GM10266 (cell line): Measurements from ENCODE around the gene KIFC1.
A peak's percentile ranks its signal among the peaks of the same experiment; 100 is the strongest.

Source experiments
- DNase-seq: peaks from one replicate; pipeline ENCODE4 v3.0.0; 2012; ENCODE audit errors: extremely low spot score
- TF ChIP-seq, protein P1 (sequence below): IDR thresholded peaks from 2 replicates; pipeline ENCODE4 v1.5.1; 2012; ENCODE audit warnings: mild to moderate bottlenecking, low read depth; ENCODE audit not compliant: control insufficient read depth, insufficient read depth; ENCODE audit errors: missing control alignments

KIFC1 gene

GRCh38 chr6:33412140-33413009 lies 20.8 kb downstream of the KIFC1 start:
- no peak for DNase-seq
- TF ChIP-seq, protein P1, sequence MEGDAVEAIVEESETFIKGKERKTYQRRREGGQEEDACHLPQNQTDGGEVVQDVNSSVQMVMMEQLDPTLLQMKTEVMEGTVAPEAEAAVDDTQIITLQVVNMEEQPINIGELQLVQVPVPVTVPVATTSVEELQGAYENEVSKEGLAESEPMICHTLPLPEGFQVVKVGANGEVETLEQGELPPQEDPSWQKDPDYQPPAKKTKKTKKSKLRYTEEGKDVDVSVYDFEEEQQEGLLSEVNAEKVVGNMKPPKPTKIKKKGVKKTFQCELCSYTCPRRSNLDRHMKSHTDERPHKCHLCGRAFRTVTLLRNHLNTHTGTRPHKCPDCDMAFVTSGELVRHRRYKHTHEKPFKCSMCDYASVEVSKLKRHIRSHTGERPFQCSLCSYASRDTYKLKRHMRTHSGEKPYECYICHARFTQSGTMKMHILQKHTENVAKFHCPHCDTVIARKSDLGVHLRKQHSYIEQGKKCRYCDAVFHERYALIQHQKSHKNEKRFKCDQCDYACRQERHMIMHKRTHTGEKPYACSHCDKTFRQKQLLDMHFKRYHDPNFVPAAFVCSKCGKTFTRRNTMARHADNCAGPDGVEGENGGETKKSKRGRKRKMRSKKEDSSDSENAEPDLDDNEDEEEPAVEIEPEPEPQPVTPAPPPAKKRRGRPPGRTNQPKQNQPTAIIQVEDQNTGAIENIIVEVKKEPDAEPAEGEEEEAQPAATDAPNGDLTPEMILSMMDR, result no peak

GRCh38 chr6:33413241-33414120 lies 21.9 kb downstream of the KIFC1 start:
- TF ChIP-seq, protein P1, result no peak
- no peak for DNase-seq

GRCh38 chr6:33414592-33415271 lies 23.1 kb downstream of the KIFC1 start:
- no peak for DNase-seq
- TF ChIP-seq, protein P1, result peak; percentile 39

GRCh38 chr6:33415831-33416230 lies 24.2 kb downstream of the KIFC1 start:
- TF ChIP-seq, protein P1, result no peak
- DNase-seq, result no peak

DNA sequence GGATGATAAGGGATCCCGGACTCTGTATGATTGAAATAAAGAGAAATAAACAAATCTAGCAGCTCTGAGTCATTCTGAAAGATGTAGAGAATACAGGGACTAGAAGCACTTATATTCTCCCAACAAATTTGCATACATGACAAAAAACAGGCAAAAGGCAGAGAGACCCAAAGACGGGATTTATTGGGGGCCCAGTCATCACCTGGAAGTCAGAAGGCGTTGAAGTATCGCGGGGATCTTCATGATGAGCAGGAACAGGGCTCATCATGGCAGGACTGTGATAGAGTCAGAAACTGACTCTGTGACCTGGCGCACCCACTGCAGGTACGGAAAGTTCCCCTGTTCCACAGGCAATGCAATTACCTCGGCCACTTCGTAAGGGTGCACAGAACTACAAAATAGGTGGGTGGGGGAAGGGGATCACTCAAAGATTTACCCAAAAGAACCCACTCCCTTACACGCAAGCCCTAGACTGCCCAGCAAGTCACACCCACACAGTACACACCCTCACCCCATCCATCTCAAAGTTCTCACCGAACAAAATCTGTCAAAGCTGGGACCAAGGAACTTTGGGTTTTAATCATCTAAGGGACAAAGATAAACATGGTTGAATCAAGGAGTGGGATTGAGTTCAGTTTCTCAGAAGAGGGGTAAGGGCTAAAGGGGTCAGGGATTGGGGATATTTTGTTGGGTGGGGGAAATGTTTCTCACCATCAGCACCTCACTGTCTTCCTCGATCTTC lies 24.9 kb downstream of the KIFC1 start:
- TF ChIP-seq, protein P1, result no peak
- peak; percentile 52 for DNase-seq

DNA sequence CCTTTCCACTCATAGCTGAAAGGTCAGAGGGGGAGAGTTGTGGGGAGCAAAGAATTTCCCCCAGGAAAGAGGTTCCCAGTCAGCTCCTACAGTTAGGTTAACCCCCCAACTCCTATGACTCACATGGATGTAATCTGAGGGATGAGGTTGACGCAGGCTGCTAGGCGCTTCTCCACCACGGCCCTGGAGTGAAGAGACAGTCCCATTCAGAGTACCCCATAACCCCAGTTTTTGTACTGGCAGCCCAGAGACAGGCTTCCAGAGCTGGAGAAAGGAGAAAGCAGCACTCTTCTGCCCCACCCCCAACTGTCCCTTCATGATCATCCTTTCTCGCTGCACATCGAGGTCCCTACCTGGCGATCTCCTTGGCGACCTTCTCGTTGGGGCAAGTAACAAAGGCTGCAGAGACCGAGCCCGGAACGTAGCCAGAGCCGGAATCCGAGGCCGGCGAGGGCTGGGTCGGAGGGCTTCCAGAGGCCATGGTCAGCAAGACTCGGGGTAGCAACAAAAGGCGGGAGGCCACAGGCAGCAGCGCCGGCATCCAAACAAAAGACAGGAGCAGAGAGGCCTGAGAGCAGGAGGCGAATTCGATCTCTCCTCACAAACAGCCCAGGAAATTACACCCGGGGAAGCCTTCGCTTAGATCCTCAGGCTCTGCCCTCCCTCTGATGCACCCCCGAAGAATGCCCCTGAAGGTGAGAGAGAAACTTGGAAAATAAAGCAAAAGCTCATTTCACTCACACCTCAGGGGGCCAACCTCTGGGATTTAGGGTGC lies 25.7 kb downstream of the KIFC1 start:
- no peak for DNase-seq

More for the DNA sequence above, 25.7 kb downstream of the KIFC1 start:
- TF ChIP-seq, protein P1, result no peak
